Neural cell (in vitro differentiated cells): Measurements from ENCODE around the gene EFCAB11. TPM values are rescaled to one million over a fixed set of nuclear protein-coding genes. Genes with fewer than 3 reads are reported as not detected.

Source experiments
- H2AFZ ChIP-seq: fragments of 200-600, 300-800 bp; sonication (generic), shearing (Covaris generic); 2 replicates; pipeline ENCODE4 v1.6.0; 2014; ENCODE audit warnings: low read depth, mild to moderate bottlenecking, antibody characterized with exemption, low read length, moderate library complexity
- H3F3A ChIP-seq: fragments of 200-600 bp; shearing (Covaris generic); 2 replicates; pipeline ENCODE4 v1.6.1; 2016; ENCODE audit warnings: mild to moderate bottlenecking, moderate library complexity, mixed read lengths, antibody characterized with exemption, low read length; ENCODE audit not compliant: insufficient read depth, poor library complexity, severe bottlenecking
- H3K27ac ChIP-seq: fragments of 200-600, 300-800 bp; sonication (generic), shearing (Covaris generic); 2 replicates; pipeline ENCODE4 v1.5.1; 2014; ENCODE audit warnings: mild to moderate bottlenecking, low read length, moderate library complexity
- H3K27me3 ChIP-seq: fragments of 300-800, 200-600 bp; sonication (generic), shearing (Covaris generic); 2 replicates; pipeline ENCODE4 v1.6.0; 2014; ENCODE audit warnings: mild to moderate bottlenecking, low read depth, low read length, moderate library complexity; ENCODE audit not compliant: insufficient read depth
- H3K36me3 ChIP-seq: fragments of 300-800, 200-600 bp; sonication (generic), shearing (Covaris generic); 2 replicates; pipeline ENCODE4 v1.5.1; 2014; ENCODE audit warnings: mild to moderate bottlenecking, antibody characterized with exemption, low read length, moderate library complexity; ENCODE audit not compliant: insufficient read depth
- H3K4me2 ChIP-seq: fragments of 300-800, 200-600 bp; sonication (generic), shearing (Covaris generic); 2 replicates; pipeline ENCODE4 v1.6.0; 2014; ENCODE audit warnings: mild to moderate bottlenecking, low read length
- H3K4me3 ChIP-seq: fragments of 300-800, 200-600 bp; sonication (generic), shearing (Covaris generic); 2 replicates; pipeline ENCODE4 v1.5.1; 2014; ENCODE audit warnings: mild to moderate bottlenecking, low read length, moderate library complexity
- H3K79me2 ChIP-seq: fragments of 200-600 bp; shearing (Covaris generic); replicated peaks from 2 replicates; pipeline ENCODE4 v1.6.0; 2014; ENCODE audit warnings: mild to moderate bottlenecking, low read length, moderate library complexity; ENCODE audit not compliant: insufficient read depth
- H3K9ac ChIP-seq: fragments of 300-800, 200-600 bp; sonication (generic), shearing (Covaris generic); 2 replicates; pipeline ENCODE4 v1.6.1; 2016; ENCODE audit warnings: mild to moderate bottlenecking, low read length, mixed read lengths
- H3K9me2 ChIP-seq: fragments of 200-600 bp; shearing (Covaris generic); 2 replicates; pipeline ENCODE4 v1.6.1; 2016; ENCODE audit warnings: mild to moderate bottlenecking, low read length, mixed read lengths; ENCODE audit not compliant: insufficient read depth
- H3K9me3 ChIP-seq: fragments of 200-600, 300-800 bp; sonication (generic), shearing (Covaris generic); 2 replicates; pipeline ENCODE4 v1.6.1; 2016; ENCODE audit warnings: mild to moderate bottlenecking, mixed run types, low read length, moderate library complexity, mixed read lengths
- H4K20me1 ChIP-seq: fragments of 200-600 bp; shearing (Covaris generic); 2 replicates; pipeline ENCODE4 v1.6.1; 2016; ENCODE audit warnings: mild to moderate bottlenecking, mixed run types; ENCODE audit not compliant: insufficient read depth
- EZH2 ChIP-seq: fragments of 200-600, 300-800 bp; shearing (Covaris generic), sonication (generic); IDR thresholded peaks from 2 replicates; pipeline ENCODE4 v1.6.1; 2014; ENCODE audit warnings: antibody characterized with exemption, low read length, borderline replicate concordance, mild to moderate bottlenecking; ENCODE audit not compliant: insufficient read depth, poor library complexity, severe bottlenecking
- REST ChIP-seq: IDR thresholded peaks from 2 replicates; pipeline ENCODE4 v1.6.1; 2012; ENCODE audit warnings: borderline replicate concordance
- SMC3 ChIP-seq: fragments of 450-650 bp; conservative IDR thresholded peaks from 2 replicates; pipeline ENCODE4 v1.6.1; 2014; ENCODE audit warnings: antibody characterized with exemption, mild to moderate bottlenecking, moderate library complexity; ENCODE audit not compliant: poor library complexity
- TAF1 ChIP-seq: IDR thresholded peaks from 2 replicates; pipeline ENCODE4 v1.6.1; 2012; ENCODE audit warnings: low read depth
- polyA plus RNA-seq: library from polyadenylated mRNA; depleted of rRNA; stranded (reverse); fragments of >200 nt; gene quantifications from 2 replicates; pipeline ENCODE4 v1.2.3, GENCODE V29; 2014

The EFCAB11 gene
- polyA plus RNA-seq, 1 donor from 2014 or later: 7.9 TPM

- H3F3A ChIP-seq: no peaks in the 10 kb centered on the region
- no peaks in the 10 kb centered on the region for H3K9me3 ChIP-seq
- H3K9ac ChIP-seq: no peak overlapping the region
- no peak overlapping the region for H3K27ac ChIP-seq
- H2AFZ ChIP-seq: no peak overlapping the region
- H3K27me3 ChIP-seq: no peaks in the 10 kb centered on the region
- no peaks in the 10 kb centered on the region for H3K79me2 ChIP-seq
- no peak for TF ChIP-seq REST
- no peak for TF ChIP-seq SMC3
- H3K4me3 ChIP-seq: no peak overlapping the region
- no peaks in the 10 kb centered on the region for H3K36me3 ChIP-seq
- no peaks in the 10 kb centered on the region for H3K9me2 ChIP-seq
- no peak overlapping the region for H3K4me2 ChIP-seq
- no peaks in the 10 kb centered on the region for H4K20me1 ChIP-seq
These were observed 112.7 kb downstream of the EFCAB11 start for GRCh38 chr14:89841851-89842250.

GRCh38 chr14:89836830-89837469 is 117.6 kb downstream of the EFCAB11 start:
- Histone ChIP-seq H3F3A (no peaks in the 10 kb centered on the region), H3K36me3 (no peaks in the 10 kb centered on the region), H3K9me3 (no peaks in the 10 kb centered on the region), H3K9me2 (no peaks in the 10 kb centered on the region), H2AFZ (no peak overlapping the region), H3K4me2 (no peak overlapping the region), H3K27ac (no peak overlapping the region), H3K9ac (no peak overlapping the region), H3K27me3 (no peaks in the 10 kb centered on the region), H4K20me1 (no peaks in the 10 kb centered on the region), H3K79me2 (no peaks in the 10 kb centered on the region), H3K4me3 (no peak overlapping the region)
- no peak for TF ChIP-seq TAF1
- TF ChIP-seq EZH2: no peak
- no peak for TF ChIP-seq SMC3

GRCh38 chr14:89833661-89834060 is 120.9 kb downstream of the EFCAB11 start:
- no peak overlapping the region for H3K4me2 ChIP-seq
- no peaks in the 10 kb centered on the region for H3K36me3 ChIP-seq
- H3K4me3 ChIP-seq: no peak overlapping the region
- no peak overlapping the region for H3K27ac ChIP-seq
- no peak overlapping the region for H3K9ac ChIP-seq
- TF ChIP-seq SMC3 (no peak), REST (no peak)
- no peaks in the 10 kb centered on the region for H3F3A ChIP-seq
- H3K79me2 ChIP-seq: no peaks in the 10 kb centered on the region
- no peaks in the 10 kb centered on the region for H3K27me3 ChIP-seq
- no peaks in the 10 kb centered on the region for H4K20me1 ChIP-seq
- no peak overlapping the region for H2AFZ ChIP-seq
- H3K9me2 ChIP-seq: no peaks in the 10 kb centered on the region
- no peaks in the 10 kb centered on the region for H3K9me3 ChIP-seq
